ENCODE data around the gene SLC23A2.

Gene SLC23A2

GRCh38 chr20:4844751-4845465 lies 156.4 kb downstream of the SLC23A2 start:
- no peak for DNase-seq (ENCODE audit: low spot score)

GRCh38 chr20:4844325-4844724 lies 157.0 kb downstream of the SLC23A2 start:
- DNase-seq (ENCODE audit: low spot score), result no peak

DNA sequence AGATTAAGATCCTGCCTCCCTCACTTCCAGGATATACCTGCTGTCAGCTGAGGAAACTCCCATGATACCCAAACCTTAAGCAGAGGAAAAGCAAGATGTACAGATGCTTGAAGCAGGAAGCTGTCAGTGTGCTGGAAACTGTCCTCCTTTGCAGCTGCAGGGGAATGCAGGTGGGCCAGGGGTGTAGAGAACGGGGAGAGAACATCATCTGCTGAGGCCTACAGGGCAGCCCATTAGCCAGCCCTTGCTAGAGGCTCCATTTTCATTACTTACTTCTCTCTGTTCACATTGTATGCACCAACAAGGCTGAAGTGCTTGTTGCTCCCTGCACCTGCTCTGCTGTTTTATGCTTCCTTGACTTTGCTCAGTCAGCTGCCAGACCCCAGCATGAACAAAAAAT lies 160.5 kb downstream of the SLC23A2 start:
- DNase-seq (ENCODE audit: low spot score), result no peak

- DNase-seq (ENCODE audit: low spot score), result no peak
Observed at GRCh38 chr20:4838526-4838925, 162.8 kb downstream of the SLC23A2 start.

GRCh38 chr20:4837760-4838159 lies 163.6 kb downstream of the SLC23A2 start:
- DNase-seq (ENCODE audit: low spot score), result no peak

GRCh38 chr20:4836935-4837334 lies 164.4 kb downstream of the SLC23A2 start:
- no peak for DNase-seq (ENCODE audit: low spot score)

DNA sequence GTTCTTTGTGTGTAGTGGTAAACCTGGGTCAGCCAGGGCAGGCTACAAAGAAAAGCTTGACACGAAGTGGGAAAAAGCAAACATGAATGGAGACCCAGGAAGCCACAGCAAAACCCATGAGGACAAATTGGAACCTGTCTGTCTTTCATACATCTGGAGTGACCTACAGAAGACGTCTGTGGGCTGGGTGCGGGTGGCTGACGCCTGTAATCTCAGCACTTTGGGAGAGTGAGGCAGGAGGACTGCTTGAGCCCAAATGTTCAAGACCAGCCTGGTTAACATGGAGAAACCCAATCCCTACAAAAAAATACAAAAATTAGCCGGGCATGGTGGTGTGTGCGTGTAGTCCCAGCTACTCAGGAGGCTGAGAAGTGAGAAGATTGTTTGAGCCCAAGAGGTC lies 164.8 kb downstream of the SLC23A2 start:
- DNase-seq (ENCODE audit: low spot score), result no peak

DNA sequence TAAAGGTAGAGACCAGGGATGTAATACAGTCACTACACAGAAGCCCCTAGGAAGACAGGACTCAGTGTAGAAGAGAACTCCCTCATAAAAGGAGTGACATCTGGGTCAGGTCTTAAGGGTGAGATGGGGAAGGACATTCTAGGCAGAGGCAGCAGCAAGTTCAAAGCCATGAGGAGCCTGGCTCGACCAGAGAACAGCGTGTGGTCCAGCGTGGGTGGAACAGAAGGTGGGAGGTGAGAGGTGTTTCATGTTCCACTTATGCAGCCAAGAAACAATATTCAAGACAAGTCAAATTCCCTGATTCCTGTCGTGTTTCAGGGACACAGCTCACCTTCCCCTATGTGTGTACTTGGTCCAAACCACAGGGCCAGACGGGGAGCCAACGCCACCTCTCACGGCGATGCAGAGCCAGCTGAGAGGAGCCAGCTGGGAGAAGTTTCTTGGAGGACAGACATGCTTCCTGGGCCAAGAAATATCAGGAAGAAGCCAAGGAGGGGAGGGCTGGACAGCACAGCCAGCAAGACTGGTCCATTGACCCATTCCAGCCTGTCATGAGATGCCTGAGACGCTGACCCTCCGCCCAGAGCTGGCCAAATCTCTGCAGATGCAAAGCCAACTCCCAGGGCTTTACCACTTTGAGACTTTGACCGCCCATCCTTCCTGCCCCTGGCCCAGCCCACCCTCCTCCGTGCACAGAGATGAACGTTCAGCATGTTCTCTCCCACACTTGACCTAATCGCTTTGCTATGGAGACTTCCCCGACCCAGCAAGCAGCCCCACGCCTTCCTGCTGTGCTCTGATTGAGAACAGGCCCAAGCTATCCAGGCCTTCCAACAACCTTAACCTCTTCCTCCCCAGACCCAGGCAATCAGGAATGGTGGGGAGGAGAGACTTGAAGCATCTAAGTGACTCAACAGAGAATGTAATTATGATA lies 165.8 kb downstream of the SLC23A2 start:
- DNase-seq (ENCODE audit: low spot score), result no peak

DNA sequence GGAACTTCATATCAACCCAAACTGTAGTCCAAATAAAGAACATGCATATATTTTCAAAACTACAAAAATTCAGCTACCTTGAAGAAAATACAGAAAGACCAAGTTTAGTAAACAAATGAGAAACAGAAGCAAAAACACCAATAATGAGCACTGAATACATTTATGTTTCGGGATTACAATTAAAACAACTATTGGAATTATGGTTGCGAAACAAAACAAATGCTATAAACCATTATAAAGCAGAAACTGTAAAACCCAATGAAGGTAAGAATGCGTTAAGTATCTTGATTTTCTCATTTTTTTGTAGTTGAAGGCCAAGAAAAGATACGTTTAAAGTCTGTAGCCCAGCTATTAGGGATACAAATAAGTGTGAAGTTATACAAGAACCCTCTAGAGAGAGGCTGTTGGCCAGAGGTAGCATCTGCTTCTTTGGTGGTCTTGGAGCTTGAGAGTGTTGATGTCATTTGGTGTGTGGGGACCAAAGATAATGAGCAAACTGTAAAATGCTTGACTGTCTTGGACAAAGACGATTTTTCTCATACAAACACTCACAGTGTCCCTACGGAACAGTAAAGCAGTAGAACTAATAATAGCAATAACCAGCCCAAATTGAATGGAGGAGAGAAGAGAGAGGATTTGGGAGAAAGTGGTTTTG lies 168.1 kb downstream of the SLC23A2 start:
- DNase-seq (ENCODE audit: low spot score), result no peak

GRCh38 chr20:4832469-4832868 lies 168.8 kb downstream of the SLC23A2 start:
- DNase-seq (ENCODE audit: low spot score), result no peak

- no peak for DNase-seq (ENCODE audit: low spot score)
Observed at GRCh38 chr20:4830696-4831095, 170.6 kb downstream of the SLC23A2 start.

- DNase-seq (ENCODE audit: low spot score), result no peak
Observed at GRCh38 chr20:4830259-4830658, 171.1 kb downstream of the SLC23A2 start.

DNA sequence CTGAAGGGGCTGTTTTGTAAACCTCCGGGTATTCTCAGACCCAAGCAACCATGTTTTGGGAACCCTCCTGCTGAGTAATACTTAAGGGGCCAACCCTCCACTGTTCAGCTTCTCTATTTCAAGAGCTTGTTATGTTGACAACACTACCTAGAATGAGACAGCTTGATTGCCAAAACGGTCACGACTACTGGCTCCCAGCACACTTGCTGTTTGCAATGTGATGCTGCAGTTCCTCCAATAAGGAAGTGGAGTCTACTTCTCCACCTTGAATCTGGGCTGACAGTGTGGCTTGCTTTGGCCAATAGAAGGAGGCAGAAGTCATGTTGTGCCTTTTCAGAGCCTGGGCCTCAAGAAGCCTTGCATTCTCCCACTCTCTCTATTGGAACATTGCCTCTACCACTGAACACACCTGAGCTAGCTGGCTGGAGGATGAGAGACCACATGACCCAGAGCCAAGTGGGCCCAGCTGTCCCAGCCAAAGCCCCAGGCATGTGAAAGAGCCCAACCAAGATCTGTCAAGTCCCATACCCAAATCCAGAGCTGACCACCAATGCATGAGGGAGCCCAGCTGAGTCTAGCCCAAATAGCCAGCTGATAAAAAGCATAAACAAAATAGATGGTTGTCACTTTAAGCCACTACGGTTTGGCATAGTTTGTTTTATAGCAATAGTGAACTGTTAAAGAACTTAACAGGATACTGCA lies 171.6 kb downstream of the SLC23A2 start:
- no peak for DNase-seq (ENCODE audit: low spot score)

GRCh38 chr20:4828830-4829513 lies 172.3 kb downstream of the SLC23A2 start:
- DNase-seq (ENCODE audit: low spot score), result no peak

DNA sequence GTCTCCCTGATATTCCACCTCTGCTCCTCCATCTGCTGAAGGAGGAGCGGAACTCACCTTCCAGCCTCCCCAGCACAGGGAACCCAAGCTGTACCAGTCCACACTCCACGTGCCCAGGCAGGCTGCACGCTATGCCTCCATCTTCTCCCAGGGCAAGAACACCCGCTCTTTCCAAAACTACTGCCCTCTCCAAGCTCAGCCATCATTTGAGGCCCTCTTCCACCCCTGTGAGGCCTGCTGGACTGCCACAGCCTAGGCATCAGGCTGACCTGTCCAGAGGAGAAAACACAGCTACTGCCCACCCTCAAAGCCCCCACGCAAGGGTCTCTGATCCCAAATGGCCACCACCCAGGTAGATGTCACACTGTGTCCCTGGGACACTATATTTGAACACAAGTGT lies 179.7 kb downstream of the SLC23A2 start:
- no peak for DNase-seq (ENCODE audit: low spot score)

DNA sequence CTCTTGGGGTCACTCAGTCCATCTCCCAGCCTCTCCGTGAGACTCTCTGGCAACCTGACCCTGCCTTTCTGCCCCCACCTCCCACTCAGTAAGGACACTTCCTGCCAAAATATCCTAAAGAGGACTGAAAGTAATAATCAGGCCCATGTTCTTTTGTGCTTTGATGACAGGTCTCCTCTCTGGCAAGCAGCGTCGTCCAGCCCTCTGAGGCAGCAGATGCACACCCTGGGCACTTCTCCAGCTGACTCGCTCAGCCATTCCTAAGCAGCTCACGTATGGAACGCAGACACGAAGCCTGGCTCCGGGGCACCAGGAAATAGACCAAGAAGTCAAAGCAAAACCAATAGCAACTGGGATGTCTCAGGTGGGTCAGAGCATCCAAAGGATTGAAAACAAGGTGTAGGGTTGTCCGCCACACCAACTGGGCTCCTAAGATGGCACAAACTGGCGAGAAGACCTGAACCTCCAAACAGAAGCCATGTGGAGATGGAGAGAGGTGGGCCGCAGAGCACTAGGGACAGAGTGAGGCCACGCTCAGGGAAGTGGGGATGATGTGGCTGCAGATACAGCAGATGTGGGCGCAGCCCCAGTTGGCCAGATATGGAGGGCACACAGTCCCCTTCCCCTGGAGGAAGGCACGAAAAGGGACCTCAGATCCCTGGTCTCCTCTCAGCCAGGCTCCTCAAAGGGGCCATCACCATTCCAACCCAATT lies 180.3 kb downstream of the SLC23A2 start:
- peak; percentile 92 for DNase-seq (ENCODE audit: low spot score)

GRCh38 chr20:4819901-4820300 lies 181.4 kb downstream of the SLC23A2 start:
- no peak for DNase-seq (ENCODE audit: low spot score)

DNA sequence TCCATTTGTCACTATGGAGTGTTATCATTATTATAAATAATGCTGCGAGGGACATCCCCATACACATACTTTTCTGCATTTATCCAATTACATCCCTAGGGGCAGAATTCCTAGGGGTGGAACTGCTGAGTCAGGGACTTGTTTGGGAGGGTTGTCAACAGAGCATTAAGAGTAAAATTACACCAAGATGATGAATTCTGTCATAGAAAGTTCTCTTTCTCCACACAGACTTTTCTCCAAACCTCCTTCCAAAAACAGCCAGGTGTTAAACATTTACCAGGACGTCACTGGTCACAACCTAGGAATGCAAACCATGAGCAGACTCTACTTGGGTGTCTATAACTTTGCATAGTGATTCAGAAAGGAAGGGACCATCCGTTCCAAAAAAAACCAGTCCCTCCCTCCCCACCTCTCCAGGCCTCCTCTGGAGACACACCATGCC lies 184.1 kb downstream of the SLC23A2 start:
- no peak for DNase-seq (ENCODE audit: low spot score)

- no peak for DNase-seq (ENCODE audit: low spot score)
Observed at GRCh38 chr20:4815628-4816027, 185.7 kb downstream of the SLC23A2 start.

DNA sequence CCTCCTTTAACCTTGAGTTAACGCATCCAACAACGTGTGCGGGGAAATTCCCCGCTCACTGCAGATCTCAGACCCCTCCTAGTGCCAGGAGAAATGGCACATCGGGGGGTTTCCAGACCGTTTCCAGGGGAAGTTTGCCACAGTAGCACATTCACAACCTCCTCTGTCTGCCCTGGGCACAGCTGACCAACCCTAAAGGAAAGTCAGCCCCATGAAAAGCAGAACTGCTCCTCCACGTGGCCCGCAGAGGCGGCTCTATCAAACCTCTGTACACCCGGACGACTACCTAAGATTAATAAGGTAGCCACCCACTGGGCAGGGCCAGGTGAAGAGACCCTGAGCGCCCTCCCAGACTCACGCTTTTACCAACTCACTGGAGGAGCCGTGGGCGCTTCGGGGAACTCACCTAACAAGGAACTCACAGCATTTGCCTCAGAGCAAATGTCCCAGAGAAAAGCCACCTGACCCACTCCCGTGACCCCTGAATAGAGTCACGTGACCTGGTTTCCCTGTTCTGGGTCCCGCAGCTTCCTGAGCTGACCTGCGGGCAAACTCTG lies 186.5 kb downstream of the SLC23A2 start:
- no peak for DNase-seq (ENCODE audit: low spot score)
